MG63 (cell line): ENCODE data around the gene ZFHX3. TPM values are rescaled to one million over a fixed set of nuclear protein-coding genes. Genes with fewer than 3 reads are reported as not detected.

ENCODE experiments used
- DNase-seq: peaks from one replicate; pipeline ENCODE4 v3.0.0-alpha.2; 2020
- H3K27me3 ChIP-seq: fragments of 250-450 bp; sonication (Bioruptor Pico); 2 replicates; pipeline ENCODE4 v1.5.1; 2020; ENCODE audit warnings: mild to moderate bottlenecking, moderate library complexity
- H3K36me3 ChIP-seq: fragments of 250-450 bp; sonication (Bioruptor Pico); 2 replicates; pipeline ENCODE4 v1.5.1; 2020; ENCODE audit warnings: mild to moderate bottlenecking, moderate library complexity
- H3K4me3 ChIP-seq: fragments of 250-450 bp; sonication (Bioruptor Pico); 2 replicates; pipeline ENCODE4 v1.5.1; 2020; ENCODE audit warnings: mild to moderate bottlenecking, moderate library complexity
- H3K9me3 ChIP-seq: fragments of 250-450 bp; sonication (Bioruptor Pico); 2 replicates; pipeline ENCODE4 v1.5.1; 2020; ENCODE audit warnings: mild to moderate bottlenecking, moderate library complexity
- total RNA-seq: library from RNA; depleted of rRNA; stranded (reverse); fragments of >200 nt; shearing (Covaris generic); gene quantifications from 2 replicates; pipeline ENCODE4 v1.2.3, GENCODE V29; 2014; ENCODE audit warnings: low replicate concordance

Gene ZFHX3
- total RNA-seq, 1 experiment from 2014 or later, result 0.89 TPM

GRCh38 chr16:72800524-72801161 lies 247.3 kb downstream of the ZFHX3 start:
- no peak for DNase-seq
- H3K4me3 ChIP-seq, result no peak overlapping the region
- peaks cover 6% of the 10 kb centered on the region for H3K36me3 ChIP-seq
- no peaks in the 10 kb centered on the region for H3K9me3 ChIP-seq
- no peaks in the 10 kb centered on the region for H3K27me3 ChIP-seq

GRCh38 chr16:72798264-72798663 lies 249.7 kb downstream of the ZFHX3 start:
- DNase-seq, result no peak

GRCh38 chr16:72797621-72798020 lies 250.3 kb downstream of the ZFHX3 start:
- DNase-seq, result no peak
- Histone ChIP-seq H3K9me3 (no peaks in the 10 kb centered on the region), H3K36me3 (peaks cover 6% of the 10 kb centered on the region), H3K27me3 (no peaks in the 10 kb centered on the region), H3K4me3 (no peak overlapping the region)

More at GRCh38 chr16:72798264-72798663, 249.7 kb downstream of the ZFHX3 start:
- H3K27me3 ChIP-seq, result no peaks in the 10 kb centered on the region
- H3K36me3 ChIP-seq, result peaks cover 6% of the 10 kb centered on the region
- H3K9me3 ChIP-seq, result no peaks in the 10 kb centered on the region
- no peak overlapping the region for H3K4me3 ChIP-seq

GRCh38 chr16:72796222-72796621 lies 251.7 kb downstream of the ZFHX3 start:
- Histone ChIP-seq H3K4me3 (no peak overlapping the region), H3K27me3 (no peaks in the 10 kb centered on the region), H3K36me3 (peaks cover 6% of the 10 kb centered on the region), H3K9me3 (no peaks in the 10 kb centered on the region)
- no peak for DNase-seq

GRCh38 chr16:72794986-72795385 lies 252.9 kb downstream of the ZFHX3 start:
- no peak overlapping the region for H3K4me3 ChIP-seq
- no peaks in the 10 kb centered on the region for H3K27me3 ChIP-seq
- no peaks in the 10 kb centered on the region for H3K9me3 ChIP-seq
- peaks cover 6% of the 10 kb centered on the region for H3K36me3 ChIP-seq
- DNase-seq, result no peak

- H3K27me3 ChIP-seq, result no peaks in the 10 kb centered on the region
- peaks cover 5% of the 10 kb centered on the region for H3K36me3 ChIP-seq
- no peak overlapping the region for H3K4me3 ChIP-seq
- DNase-seq, result no peak
- no peaks in the 10 kb centered on the region for H3K9me3 ChIP-seq
These were observed 253.6 kb downstream of the ZFHX3 start for GRCh38 chr16:72794319-72794718.

- Histone ChIP-seq H3K9me3 (no peaks in the 10 kb centered on the region), H3K27me3 (no peaks in the 10 kb centered on the region), H3K36me3 (no peaks in the 10 kb centered on the region; the same call in 1 of the 2 replicates), H3K4me3 (no peak overlapping the region)
- DNase-seq, result no peak
These were observed 254.2 kb downstream of the ZFHX3 start for GRCh38 chr16:72793716-72794115.

- Histone ChIP-seq H3K9me3 (no peaks in the 10 kb centered on the region), H3K27me3 (no peaks in the 10 kb centered on the region), H3K36me3 (no peaks in the 10 kb centered on the region; the same call in 1 of the 2 replicates), H3K4me3 (no peak overlapping the region)
- no peak for DNase-seq
These were observed 254.9 kb downstream of the ZFHX3 start for GRCh38 chr16:72793017-72793416.

- H3K36me3 ChIP-seq, result no peaks in the 10 kb centered on the region; the same call in 1 of the 2 replicates
- no peaks in the 10 kb centered on the region for H3K27me3 ChIP-seq
- H3K9me3 ChIP-seq, result no peaks in the 10 kb centered on the region
- DNase-seq, result no peak
- no peak overlapping the region for H3K4me3 ChIP-seq
These were observed 256.1 kb downstream of the ZFHX3 start for GRCh38 chr16:72791786-72792185.

- no peak overlapping the region for H3K4me3 ChIP-seq
- H3K9me3 ChIP-seq, result no peaks in the 10 kb centered on the region
- no peaks in the 10 kb centered on the region for H3K27me3 ChIP-seq
- no peak for DNase-seq
- H3K36me3 ChIP-seq, result no peaks in the 10 kb centered on the region; the same call in 1 of the 2 replicates
These were observed 258.0 kb downstream of the ZFHX3 start for GRCh38 chr16:72789921-72790320.

GRCh38 chr16:72789465-72789864 lies 258.5 kb downstream of the ZFHX3 start:
- Histone ChIP-seq H3K27me3 (no peaks in the 10 kb centered on the region), H3K9me3 (no peaks in the 10 kb centered on the region), H3K4me3 (no peak overlapping the region), H3K36me3 (no peaks in the 10 kb centered on the region; the same call in 1 of the 2 replicates)
- no peak for DNase-seq

- Histone ChIP-seq H3K9me3 (no peaks in the 10 kb centered on the region), H3K36me3 (no peaks in the 10 kb centered on the region; the same call in 1 of the 2 replicates), H3K27me3 (no peaks in the 10 kb centered on the region), H3K4me3 (no peak overlapping the region)
- DNase-seq, result no peak
These were observed 259.6 kb downstream of the ZFHX3 start for GRCh38 chr16:72788269-72788809.

- Histone ChIP-seq H3K4me3 (peak overlapping the region; percentile 30), H3K27me3 (no peaks in the 10 kb centered on the region), H3K36me3 (no peaks in the 10 kb centered on the region; the same call in none of the 2 replicates), H3K9me3 (no peaks in the 10 kb centered on the region)
- DNase-seq, result peak; percentile 73
These were observed 260.2 kb downstream of the ZFHX3 start for GRCh38 chr16:72787514-72788268.

- Histone ChIP-seq H3K9me3 (no peaks in the 10 kb centered on the region), H3K27me3 (no peaks in the 10 kb centered on the region), H3K4me3 (peak overlapping the region; percentile 31), H3K36me3 (no peaks in the 10 kb centered on the region; the same call in none of the 2 replicates)
- no peak for DNase-seq
These were observed 260.8 kb downstream of the ZFHX3 start for GRCh38 chr16:72787130-72787513.

- no peaks in the 10 kb centered on the region for H3K9me3 ChIP-seq
- no peak overlapping the region for H3K4me3 ChIP-seq
- no peaks in the 10 kb centered on the region; the same call in none of the 2 replicates for H3K36me3 ChIP-seq
- no peak for DNase-seq
- no peaks in the 10 kb centered on the region for H3K27me3 ChIP-seq
These were observed 261.3 kb downstream of the ZFHX3 start for GRCh38 chr16:72786606-72787005.

- Histone ChIP-seq H3K4me3 (no peak overlapping the region), H3K36me3 (no peaks in the 10 kb centered on the region; the same call in none of the 2 replicates), H3K27me3 (no peaks in the 10 kb centered on the region), H3K9me3 (no peaks in the 10 kb centered on the region)
- DNase-seq, result no peak
These were observed 262.0 kb downstream of the ZFHX3 start for GRCh38 chr16:72785886-72786285.

- no peaks in the 10 kb centered on the region; the same call in none of the 2 replicates for H3K36me3 ChIP-seq
- H3K4me3 ChIP-seq, result no peak overlapping the region
- no peaks in the 10 kb centered on the region for H3K9me3 ChIP-seq
- DNase-seq, result no peak
- H3K27me3 ChIP-seq, result no peaks in the 10 kb centered on the region
These were observed 262.8 kb downstream of the ZFHX3 start for GRCh38 chr16:72785171-72785570.
